ENCODE data around the gene GAB4. TPM values are rescaled to one million over a fixed set of nuclear protein-coding genes. Genes with fewer than 3 reads are reported as not detected.

The GAB4 gene
- total RNA-seq, 1 experiment from 2014 or later = not detected

DNA sequence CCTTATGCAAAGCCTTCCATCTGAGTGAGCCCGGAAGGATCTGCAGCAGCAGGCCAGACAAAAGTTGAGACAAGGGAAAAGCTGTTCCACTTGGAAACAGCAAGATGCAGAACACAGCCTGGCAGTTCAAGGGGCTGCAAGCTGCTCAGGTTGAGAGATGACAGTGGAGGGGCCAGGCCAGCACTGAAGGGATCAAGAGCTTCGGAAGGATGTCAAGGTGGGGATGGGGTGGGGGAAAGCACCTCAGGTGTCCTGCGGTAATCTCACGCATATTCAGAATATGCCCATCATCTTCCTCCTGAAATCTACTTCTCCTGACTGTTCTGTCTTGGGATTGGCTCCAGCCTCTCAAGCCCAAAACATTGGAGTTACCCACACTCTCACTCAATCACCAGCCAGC is 35.7 kb downstream of the GAB4 start:
- Histone ChIP-seq H3K56ac (ENCODE audit: insufficient read length, low read depth, low read length) (no peak overlapping the region), H2AK5ac (ENCODE audit: insufficient read length, low read length) (no peak overlapping the region), H3K14ac (ENCODE audit: insufficient read depth, low read length) (no peak overlapping the region), H3K79me2 (ENCODE audit: insufficient read depth, low read length) (no peaks in the 10 kb centered on the region), H3K23me2 (ENCODE audit: insufficient read length, low read depth, low read length, poor library complexity, severe bottlenecking) (no peaks in the 10 kb centered on the region), H2BK20ac (ENCODE audit: low read depth, low read length, poor library complexity, severe bottlenecking) (no peak overlapping the region), H4K8ac (replicated peaks; ENCODE audit: insufficient read length, low read depth, low read length) (no peak overlapping the region), H3K79me1 (ENCODE audit: insufficient read depth, low read depth, low read length, poor library complexity, severe bottlenecking) (no peaks in the 10 kb centered on the region), H3K27me3 (ENCODE audit: insufficient read depth, low read length) (no peaks in the 10 kb centered on the region), H4K5ac (ENCODE audit: insufficient read length, low read depth, low read length) (no peak overlapping the region), H2BK12ac (ENCODE audit: insufficient read length, low read depth, low read length) (no peak overlapping the region), H3K23ac (ENCODE audit: insufficient read length, low read depth, low read length) (no peak overlapping the region), H3K4ac (ENCODE audit: low read depth, low read length) (no peak overlapping the region), H3K9ac (ENCODE audit: extremely low read depth, insufficient read length, low read length) (no peak overlapping the region), H2BK5ac (ENCODE audit: insufficient read length, low read length) (no peak overlapping the region), H3K4me1 (ENCODE audit: insufficient read depth, low read length) (no peaks in the 10 kb centered on the region; the same call in 1 of the 2 replicates), H4K20me1 (ENCODE audit: control insufficient read depth, insufficient read depth, insufficient read length) (no peaks in the 10 kb centered on the region), H3K9me3 (ENCODE audit: control insufficient read depth, low read depth, low read length) (no peaks in the 10 kb centered on the region), H4K91ac (ENCODE audit: insufficient read length, low read depth, low read length) (no peak overlapping the region), H2BK15ac (ENCODE audit: low read depth, low read length) (no peak overlapping the region), H2AFZ (ENCODE audit: low read length) (no peak overlapping the region), H3K4me2 (ENCODE audit: insufficient read depth, insufficient read length, low read length) (no peak overlapping the region), H3K18ac (ENCODE audit: insufficient read length, low read depth, low read length) (no peak overlapping the region), H3K27ac (ENCODE audit: insufficient read length, low read depth, low read length) (no peak overlapping the region), H3T11ph (ENCODE audit: low read length) (no peak overlapping the region), H2BK120ac (ENCODE audit: low read depth, low read length, poor library complexity, severe bottlenecking) (no peak overlapping the region)
- Mint-ChIP-seq H3K9me3 (peaks cover 88 to 96% of the 10 kb centered on the region in 2 experiments), H3K36me3 (ENCODE audit: insufficient read depth in 1 of 3, low read depth in 3 of 3) (peaks cover 0 to 9% (median 6%) of the 10 kb centered on the region in 3 experiments; a peak in 4 of 7 replicates), H3K4me3 (no peak overlapping the region), H3K27ac (no peak overlapping the region; a peak in 1 of 7 replicates), H3K4me1 (no peaks in the 10 kb centered on the region), H3K27me3 (ENCODE audit: low read depth) (peaks cover 25% of the 10 kb centered on the region)
- no CpG with 5 or more reads among the region's 4 CpGs for WGBS (ENCODE audit: extremely low coverage, insufficient read length, low lambda C conversion rate)
- TF ChIP-seq, protein P1, sequence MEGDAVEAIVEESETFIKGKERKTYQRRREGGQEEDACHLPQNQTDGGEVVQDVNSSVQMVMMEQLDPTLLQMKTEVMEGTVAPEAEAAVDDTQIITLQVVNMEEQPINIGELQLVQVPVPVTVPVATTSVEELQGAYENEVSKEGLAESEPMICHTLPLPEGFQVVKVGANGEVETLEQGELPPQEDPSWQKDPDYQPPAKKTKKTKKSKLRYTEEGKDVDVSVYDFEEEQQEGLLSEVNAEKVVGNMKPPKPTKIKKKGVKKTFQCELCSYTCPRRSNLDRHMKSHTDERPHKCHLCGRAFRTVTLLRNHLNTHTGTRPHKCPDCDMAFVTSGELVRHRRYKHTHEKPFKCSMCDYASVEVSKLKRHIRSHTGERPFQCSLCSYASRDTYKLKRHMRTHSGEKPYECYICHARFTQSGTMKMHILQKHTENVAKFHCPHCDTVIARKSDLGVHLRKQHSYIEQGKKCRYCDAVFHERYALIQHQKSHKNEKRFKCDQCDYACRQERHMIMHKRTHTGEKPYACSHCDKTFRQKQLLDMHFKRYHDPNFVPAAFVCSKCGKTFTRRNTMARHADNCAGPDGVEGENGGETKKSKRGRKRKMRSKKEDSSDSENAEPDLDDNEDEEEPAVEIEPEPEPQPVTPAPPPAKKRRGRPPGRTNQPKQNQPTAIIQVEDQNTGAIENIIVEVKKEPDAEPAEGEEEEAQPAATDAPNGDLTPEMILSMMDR (conservative IDR thresholded peaks at IDR 0.05) = no peak
- DNase-seq = no peak

Measured in H9 (cell line).